GM04504 (cell line): ENCODE results near the gene ENDOG.
"Not testable (repeated sequence)": the region's sequence is repeated elsewhere in the genome, so short reads cannot be mapped to it uniquely, and the experiment has no call there.

Experiments
- DNase-seq: peaks from one replicate; pipeline ENCODE4 v3.0.0-alpha.2; 2012; ENCODE audit warnings: low read depth

Gene ENDOG

DNA sequence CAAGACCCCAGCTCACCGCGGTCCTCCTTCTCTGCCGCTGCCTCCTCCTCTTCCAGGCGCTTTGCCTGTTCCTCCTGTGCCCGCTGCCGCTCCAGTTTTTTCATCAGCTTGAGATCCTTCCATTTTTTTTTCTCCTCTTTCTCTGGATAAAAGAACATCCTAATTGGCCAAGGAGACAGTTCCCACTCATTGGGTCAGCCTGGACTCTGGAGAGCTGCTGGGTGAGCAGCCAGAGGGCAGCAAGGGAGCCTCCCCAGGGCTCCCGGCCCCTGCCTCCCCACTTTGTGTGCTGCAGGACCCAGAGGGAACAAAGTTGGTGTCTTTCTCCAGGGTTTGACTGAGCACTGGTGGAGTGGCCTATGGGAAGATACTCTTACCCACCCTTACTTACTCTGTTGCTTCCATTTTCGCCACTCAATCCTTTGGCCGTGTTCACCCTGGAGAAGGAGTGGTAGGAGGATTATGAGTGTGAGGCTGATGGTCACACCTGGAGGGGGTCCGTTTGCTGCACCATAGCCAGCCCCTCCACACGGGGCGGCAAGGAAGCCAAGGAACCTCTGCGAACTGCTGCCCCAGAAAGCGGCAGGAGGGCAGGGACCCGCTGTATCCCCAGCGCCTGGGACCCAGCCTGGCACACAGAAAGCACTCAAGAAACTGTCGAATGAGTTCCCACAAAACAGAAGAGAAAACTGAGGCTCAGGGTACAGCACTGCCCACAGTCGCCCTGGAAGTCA lies 10.6 kb downstream of the ENDOG start:
- DNase-seq, result no peak

DNA sequence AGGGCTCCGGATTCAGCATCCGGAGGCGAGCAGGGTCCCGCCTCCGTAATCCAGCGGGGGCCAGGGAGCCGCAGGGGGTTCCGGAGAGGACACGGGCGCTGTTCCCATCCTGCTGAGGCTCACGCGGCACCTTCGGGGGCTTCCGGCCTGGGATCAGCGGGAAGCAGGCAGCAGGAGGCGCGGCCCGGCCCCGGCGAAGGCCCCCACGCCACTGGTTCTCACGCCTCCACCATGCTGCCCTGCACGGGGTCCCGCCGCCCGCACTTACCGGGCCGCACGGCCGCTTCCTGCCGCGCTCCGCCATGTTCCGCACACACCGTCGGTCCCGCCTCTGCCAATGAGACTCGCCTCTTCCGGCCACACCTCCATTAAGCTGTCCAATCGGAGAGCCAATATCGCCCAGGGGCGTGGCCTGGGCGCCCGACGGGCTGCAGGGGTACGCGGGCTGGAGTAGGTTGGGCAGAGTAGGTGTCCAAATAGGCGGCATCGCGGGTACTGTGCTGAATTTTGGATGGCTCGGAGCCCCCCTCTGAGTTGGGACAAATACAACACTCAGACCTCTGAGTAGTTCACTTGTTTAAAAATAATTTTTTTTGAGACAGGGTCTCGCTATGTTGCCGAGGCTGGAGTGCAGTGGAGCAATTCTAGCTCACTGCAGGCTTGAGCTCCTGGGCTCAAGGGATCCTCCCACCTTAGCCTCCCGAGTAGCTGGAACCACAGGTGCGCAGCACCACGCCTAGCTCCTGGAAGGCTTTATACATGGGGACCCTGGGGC lies 11.4 kb downstream of the ENDOG start, which contains the start of gene SPOUT1:
Gene SPOUT1 (minus strand): TSS at position 318 of the 775 bp plus-strand sequence. CDS start 14 bp downstream, at position 304.
- DNase-seq, result peak; percentile 79

DNA sequence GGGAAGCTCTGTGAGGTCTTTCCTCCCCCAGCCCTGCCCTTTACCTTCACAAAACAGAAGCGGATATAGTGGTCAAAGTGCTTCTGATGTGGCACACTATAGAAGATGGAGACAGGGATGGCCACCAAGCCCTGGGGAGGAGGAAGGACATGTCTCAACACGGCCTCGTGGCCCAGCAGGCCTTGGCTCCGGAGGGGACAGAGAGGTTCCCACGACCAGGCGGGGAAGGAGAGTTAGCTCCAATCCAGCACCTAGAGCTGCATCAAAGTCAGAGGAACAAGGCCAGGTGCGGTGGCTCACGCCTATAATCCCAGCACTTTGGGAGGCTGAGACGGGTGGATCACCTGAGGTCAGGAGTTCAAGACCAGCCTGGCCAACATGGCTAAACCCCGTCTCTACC lies 15.4 kb downstream of the ENDOG start:
- no peak for DNase-seq

DNA sequence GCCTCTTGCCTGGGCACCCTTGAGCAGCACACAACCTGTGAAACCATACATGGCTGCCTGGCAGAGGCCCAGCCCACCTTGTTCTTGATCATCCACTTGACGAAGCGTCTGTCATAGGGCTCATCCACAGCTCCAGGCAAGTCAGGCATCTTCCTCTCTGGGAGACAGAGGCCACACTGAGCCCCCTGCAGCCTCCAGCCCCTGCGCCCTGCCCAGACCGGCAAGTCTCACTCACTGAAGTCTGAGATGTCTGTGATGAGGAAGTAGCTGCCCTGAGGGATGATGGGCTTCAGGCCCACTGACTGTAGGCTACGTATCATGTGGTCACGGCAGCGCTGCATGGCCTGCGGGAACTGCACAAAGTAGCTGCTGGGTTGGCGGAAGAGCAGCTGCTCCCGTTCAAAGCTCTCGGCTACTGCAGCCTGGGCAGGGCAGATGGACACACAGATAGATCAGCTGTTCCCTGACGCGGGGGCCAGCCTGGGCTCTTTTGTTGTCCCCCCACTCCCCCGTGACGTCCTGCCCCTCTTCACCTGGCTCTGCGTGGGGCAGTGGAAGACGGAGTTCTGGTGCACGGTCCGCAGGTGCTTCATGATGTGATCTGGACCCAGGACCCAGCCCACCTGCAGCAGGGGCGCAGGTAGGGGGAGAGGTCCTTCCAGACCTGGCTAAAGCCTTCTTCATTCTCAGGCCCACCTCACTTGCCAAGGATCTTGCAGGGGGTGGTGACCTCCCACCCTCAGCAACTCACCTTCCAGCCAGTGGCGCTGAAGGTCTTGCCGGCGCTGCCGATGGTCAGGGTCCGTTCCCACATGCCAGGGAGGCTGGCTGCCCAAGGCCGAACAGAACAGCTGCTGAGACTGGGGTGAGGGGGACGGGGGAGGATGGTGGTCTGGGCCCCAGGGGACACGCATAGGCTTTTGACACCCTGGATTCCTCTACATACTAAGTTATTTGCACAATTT lies 17.2 kb downstream of the ENDOG start:
- no peak for DNase-seq

DNA sequence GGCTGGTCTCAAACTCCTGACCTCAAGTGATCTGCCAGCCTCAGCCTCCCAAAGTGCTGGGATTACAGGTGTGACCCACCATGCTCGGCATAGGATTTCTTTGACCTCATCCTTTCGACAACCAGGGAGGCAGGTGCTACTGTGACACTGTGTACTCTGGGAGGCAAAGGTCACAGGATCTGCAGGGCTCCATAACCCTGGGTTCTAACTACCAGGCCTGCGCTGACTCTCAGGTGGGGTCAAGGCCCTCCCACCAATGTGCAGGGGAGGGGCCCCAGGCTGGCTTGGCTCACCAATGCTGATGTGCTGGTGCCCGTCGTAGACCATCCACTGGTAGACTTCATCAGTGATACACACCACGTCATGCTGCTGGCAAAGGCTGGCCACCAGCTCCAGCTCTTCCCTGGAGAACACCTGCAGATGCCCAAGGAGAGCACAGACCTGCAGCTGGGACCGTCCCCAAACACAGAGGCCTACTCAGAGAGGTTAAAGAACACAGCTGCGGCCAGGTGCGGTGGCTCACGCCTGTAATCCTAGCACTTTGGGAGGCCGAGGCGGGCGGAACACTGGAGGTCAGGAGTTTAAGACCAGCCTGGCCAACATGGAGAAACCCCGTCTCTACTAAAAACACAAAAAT lies 18.3 kb downstream of the ENDOG start:
- DNase-seq, result no peak

DNA sequence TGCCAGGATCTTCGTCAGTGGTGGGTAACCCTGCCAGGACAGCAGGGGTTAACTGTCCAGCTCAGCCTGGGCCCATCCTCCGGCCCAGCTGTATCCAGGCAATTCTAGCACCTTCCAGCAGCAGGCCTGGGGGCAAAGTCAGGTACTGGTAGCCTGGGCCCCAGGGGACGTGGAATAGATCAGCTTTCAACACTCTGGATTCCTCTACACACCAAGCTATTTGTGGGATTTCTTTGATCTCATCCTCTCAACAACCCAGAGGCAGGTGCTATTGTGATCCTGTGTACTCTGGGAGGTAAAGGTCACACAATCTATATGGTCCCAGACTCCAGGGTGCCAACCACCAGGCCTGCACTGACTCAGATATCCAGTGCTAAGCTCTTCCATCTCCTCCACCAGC lies 20.0 kb downstream of the ENDOG start:
- DNase-seq, result no peak

DNA sequence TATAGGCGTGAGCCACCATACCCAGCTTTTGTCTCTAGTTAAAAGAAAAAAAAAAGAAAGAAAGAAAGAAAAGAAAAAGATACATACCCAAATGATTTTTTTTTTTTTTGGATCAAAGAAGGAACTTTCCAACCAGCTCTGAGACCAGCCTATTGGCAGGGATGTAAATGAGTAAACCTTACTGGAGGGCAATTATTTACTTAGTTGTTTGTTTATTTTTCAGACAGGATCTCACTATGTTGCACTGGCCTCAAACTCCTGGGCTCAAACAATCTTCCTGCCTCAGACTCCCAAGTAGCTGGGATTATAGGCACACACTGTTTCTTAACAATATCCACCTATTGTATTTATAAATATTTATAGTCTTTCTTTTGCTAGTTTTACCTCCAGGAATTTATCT lies 22.2 kb downstream of the ENDOG start:
- no peak for DNase-seq

DNA sequence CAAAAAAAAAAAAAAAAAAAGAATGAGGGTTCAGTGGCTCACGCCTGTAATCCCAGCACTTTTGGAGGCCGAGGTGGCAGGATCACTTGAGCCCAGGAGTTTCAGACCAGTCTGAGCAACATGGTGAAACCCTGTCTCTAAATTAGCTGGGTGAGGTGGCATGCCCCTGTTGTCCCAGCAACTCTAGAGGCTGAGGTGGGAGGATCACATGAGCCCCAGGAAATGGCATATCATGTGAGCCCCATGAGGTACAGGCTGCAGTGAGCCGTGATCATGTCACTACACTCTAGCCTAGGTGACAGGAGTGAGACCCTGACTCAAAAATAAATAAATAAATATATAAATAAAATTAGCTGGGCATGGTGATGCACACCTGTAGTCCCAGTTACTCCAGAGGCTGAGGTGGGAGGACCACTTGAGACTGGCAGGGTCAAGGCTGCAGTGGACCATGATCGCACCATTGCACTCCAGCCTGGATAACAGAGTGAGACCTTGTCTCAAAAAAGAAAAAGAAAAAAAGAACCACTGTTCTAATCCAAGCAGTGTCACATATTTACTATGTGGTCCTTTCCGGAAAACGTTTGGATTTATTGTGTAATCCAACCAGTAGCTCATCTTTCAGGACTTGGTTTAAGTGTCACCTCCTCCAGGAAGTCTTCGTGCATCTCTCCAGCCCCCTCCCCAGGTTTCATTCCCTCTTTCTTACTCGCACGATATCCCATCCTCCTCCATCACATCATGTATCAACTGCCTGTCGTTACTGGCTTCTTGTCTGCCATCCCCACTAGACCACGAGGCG lies 23.6 kb downstream of the ENDOG start:
- no peak for DNase-seq

DNA sequence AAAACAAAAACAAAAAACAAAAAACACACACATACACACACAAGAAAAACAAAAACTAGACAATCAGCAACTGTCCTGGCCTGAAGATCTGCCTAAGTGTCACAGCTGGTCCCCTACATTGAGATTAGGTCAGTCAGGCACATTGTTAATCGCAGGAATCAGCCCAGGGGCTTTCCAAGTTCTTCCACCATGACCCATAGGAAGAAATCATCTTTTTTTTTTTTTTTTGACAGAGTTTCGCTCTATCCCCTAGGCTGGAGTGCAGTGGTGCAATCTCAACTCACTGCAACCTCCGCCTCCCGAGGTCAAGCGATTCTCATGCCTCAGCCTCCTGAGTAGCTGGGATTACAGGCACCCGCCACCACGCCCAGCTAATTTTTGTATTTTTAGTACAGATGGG lies 24.9 kb downstream of the ENDOG start:
- DNase-seq, result not testable (repeated sequence)

DNA sequence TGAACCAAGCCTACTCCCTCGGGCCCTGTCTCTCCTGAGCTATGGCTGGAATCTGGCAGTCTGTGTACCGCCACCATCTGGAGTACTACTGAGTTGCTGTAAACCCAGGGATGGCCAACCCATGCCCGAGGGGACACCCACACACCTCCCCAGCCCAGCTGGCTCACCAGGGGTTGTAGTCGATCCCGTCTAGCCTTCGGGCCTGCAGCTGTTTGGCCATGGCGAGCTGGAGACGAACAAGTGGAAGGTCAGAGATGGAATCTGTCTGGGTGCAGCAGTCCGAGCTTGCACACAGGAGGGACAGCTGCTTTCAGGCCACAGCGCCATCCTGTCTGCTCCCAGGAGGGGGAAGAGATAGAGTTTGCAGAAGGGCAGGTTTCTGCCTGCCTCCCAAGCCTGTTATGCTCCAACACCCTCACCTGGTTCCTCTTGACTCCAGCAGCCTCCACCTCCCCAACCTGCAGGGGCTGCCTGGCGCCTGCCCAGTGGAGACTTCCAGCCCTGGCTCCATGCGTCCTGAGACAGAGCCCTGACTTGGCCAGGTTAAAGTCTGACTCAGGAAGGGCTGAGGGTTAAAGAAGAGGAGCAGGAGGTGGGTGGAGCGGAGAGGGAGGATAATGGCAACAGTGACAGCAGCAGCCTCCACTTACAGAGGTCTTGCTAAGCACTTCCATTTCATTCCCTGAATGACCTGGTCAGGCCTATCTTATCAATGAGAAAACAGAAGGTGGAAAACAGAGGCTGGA lies 27.1 kb downstream of the ENDOG start:
- DNase-seq, result no peak

DNA sequence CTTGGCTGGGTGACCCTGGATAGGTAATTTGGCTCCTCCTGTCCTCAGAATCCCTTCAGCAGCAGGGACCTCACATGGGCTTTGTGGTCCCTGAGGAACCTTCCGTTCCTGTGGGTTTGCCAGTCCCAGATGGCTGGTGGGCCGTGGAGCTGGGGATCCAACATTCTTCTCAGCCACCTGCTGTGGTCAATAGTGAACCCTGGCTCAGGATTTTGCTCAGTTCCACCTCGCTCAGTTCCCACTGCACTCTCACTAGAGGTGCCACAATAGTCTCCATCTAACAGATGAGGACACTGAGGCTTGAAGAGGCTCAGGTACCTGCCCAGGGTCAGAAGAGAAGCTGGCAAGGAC lies 28.4 kb downstream of the ENDOG start:
- no peak for DNase-seq

DNA sequence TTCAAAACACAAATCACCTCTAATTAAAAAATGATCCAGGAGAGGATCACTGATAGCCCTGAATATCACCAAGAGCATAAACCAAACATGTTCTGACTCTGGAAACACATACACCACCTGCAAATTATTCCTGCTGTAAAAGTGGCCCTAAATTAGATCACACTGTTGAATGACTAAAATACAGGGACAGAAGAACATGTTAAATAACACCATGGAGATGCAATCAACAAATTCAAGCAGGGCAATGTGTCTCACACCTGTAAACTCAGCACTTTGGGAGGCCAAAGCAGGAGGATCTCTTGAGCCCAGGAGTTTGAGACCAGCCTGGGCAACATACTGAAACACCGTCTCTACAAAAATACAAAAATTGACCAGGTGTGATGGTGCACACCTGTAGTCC lies 29.5 kb downstream of the ENDOG start:
- no peak for DNase-seq

DNA sequence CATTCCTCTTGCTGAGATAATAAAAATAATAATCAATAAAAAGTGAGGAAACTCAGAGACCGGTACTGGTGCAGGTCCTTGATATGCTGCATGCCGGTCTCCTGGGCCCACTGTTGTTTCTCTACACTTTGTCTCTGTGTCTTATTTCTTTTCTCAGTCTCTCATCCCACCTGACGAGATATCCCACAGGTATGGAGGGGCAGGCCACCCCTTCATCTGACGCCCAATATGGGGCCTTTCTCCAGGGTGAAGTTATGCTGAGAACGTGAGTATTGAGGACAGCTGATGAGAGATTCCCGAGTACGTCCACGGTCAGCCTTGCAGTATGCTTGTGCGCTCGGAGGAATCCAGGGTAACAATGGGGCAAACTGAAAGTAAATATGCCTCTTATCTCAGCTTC lies 32.7 kb downstream of the ENDOG start:
- not testable (repeated sequence) for DNase-seq

DNA sequence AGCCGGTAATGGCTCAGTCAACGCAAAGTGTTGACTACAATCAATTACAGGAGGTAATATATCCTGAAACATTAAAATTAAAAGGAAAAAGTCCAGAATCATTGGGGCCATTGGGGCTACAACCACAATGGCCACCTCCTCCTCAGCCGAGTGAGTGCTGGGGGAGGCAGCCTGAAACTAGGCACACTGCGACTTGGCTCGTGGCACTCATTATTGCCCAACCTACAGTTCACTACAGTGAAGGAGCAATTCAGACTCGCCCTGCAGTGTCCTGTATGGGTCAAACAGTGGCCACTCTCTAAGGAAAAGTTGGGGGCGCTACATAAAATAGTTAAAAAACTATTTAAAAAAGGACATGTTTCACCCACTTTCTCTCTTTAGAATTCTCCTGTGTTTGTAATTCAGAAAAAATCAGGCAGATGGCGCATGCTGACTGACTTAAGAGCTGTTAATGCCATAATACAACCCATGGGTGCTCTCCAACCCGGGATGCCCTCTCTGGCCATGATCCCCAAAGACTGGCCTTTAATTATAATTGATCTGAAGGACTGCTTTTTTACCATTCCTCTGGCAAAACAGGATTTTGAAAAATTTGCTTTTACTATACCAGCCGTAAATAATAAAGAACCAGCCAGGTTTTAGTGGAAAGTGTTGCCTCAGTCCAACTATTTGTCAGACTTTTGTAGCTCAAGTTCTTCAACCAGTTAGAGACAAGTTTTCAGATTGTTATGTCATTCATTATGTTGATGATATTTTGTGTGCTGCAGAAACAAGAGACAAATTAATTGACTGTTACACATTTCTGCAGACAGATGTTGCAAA lies 33.7 kb downstream of the ENDOG start:
- DNase-seq, result peak; percentile 17

DNA sequence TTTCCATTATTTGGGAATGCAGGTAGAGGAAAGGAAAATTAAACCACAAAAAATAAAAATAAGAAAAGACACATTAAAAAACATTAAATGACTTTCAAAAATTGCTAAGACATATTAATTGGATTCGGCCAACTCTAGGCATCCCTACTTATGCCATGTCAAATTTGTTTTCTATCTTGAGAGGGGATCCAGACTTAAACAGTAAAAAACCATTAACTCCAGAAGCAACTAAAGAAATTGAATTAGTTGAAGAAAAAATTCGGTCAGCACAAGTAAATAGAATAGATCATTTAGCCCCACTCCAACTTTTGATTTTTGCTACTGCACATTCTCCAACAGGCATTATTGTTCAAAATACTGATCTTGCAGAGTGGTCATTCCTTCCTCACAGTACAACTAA lies 34.3 kb downstream of the ENDOG start:
- not testable (repeated sequence) for DNase-seq

DNA sequence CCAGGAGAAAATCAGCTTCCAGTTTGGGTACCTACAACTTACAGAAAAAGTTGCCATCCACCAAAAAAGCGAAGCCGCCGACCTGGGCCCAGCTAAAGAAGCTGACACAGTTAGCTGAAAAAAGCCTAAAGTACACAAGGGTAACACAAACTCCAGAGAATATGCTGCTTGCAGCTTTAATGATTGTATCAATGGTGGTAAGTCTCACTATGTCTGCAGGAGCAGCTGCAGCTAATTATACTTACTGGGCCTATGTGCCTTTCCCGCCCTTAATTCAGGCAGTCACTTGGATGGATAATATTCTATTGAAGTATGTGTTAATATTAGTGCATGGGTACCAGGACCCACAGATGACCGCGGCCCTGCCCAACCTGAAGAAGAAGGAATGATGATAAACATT lies 36.2 kb downstream of the ENDOG start:
- DNase-seq, result not testable (repeated sequence)

DNA sequence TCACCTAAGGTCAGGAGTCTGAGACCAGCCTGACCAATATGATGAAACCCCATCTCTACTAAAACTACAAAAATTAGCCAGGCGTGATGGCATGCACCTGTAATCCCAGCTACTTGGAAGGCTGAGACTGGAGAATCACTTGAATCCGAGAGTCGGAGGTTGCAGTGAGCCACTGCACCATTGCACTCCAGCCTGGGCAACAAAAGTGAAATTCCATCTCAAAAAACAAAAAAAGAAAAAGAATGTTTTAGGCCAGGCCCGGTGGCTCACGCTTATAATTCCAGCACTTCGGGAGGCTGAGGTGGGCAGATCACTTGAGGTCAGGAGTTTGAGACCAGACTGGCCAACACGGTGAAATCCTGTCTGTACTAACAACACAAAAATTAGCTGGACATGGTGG lies 40.2 kb downstream of the ENDOG start:
- DNase-seq, result not testable (repeated sequence)

DNA sequence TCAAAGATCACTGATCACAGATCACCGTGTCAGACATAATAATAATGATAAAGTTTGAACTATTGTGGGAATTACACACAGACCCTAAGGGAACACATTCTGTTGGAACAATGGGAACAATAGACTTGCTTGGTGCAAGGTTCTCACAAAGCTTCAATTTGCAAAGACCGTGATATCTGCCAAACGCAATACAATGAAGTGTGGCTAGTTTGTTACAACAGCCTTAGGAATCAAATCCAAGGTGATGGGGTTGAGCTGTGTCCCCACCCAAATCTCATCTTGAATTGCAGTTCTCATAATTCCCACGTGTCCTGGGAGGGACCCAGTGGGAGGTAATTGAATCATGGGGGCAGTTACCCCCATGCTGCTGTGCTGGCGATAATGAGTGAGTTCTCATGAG lies 42.6 kb downstream of the ENDOG start:
- DNase-seq, result no peak

DNA sequence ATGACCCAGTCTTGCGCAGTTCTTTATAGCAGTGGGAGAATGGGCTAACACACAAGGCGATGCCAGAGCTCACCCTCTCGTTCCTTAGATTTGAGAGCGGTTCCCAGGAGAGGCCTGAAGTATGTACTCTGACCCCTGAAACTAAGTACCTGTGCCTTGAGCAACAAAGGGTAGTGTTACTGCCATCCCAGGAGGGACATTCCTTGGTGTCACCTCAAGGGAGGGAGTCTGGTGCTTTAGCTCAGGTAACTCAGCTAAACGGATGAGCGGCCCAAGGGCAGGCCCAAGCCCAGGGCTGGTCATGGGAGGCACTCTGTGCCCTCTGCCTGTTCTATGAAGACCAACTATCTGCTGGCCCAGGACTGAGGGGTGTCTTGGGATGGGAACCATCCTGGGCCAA lies 43.2 kb downstream of the ENDOG start:
- no peak for DNase-seq
